Psoas muscle (tissue), 8 donors: Measurements from ENCODE around the gene POSTN. TPM values are rescaled to one million over a fixed set of nuclear protein-coding genes. Genes with fewer than 3 reads are reported as not detected.

ENCODE experiments used
- ATAC-seq, 4 donors: fragments of 200-7000 bp; cut with Tn5 transposase; one replicate each; pipeline ENCODE4 v1.9.1; 2020; ENCODE audit warnings: moderate library complexity in 3 of 4, mild to moderate bottlenecking in 2 of 4
- DNase-seq, 2 donors: peaks; one replicate each; pipeline ENCODE4 v3.0.0-alpha.2; 2020
- H3K27ac ChIP-seq: fragments of 200-600 bp; one replicate; pipeline ENCODE4 v1.8.0; 2022
- H3K27me3 ChIP-seq, 3 donors: fragments of 200-600 bp in 1 of 3; one replicate each; pipeline versions ENCODE4 v1.6.1 to v1.8.0; 2013 to 2022; ENCODE audit warnings: low read length in 2 of 3, mild to moderate bottlenecking in 2 of 3, moderate library complexity in 1 of 3; ENCODE audit not compliant: insufficient read depth in 3 of 3
- H3K36me3 ChIP-seq, 2 donors: fragments of 200-600 bp in 1 of 2; one replicate each; pipeline versions ENCODE4 v1.6.1 to v1.8.0; 2013 to 2022; ENCODE audit warnings: low read depth in 1 of 2, mild to moderate bottlenecking in 1 of 2, moderate library complexity in 1 of 2; ENCODE audit not compliant: insufficient read depth in 1 of 2
- H3K4me1 ChIP-seq: fragments of 200-600 bp; one replicate; pipeline ENCODE4 v1.8.0; 2022
- H3K4me3 ChIP-seq: fragments of 200-600 bp; one replicate; pipeline ENCODE4 v1.8.0; 2022; ENCODE audit warnings: mild to moderate bottlenecking
- H3K9me3 ChIP-seq: fragments of 200-600 bp; one replicate; pipeline ENCODE4 v1.8.0; 2022
- WGBS, 3 donors: extraction: QIAGEN DNeasy Blood & Tissue Kit; methylation state at CpG; one replicate each; pipeline versions ENCODE4 v1.1.6 to v1.1.7; 2013; 5-methylcytosine and 5-hydroxymethylcytosine counted together
- intact Hi-C, 2 donors: fragments of 100-400 bp; cut with DNase I; formaldehyde crosslinking; loops; one replicate each; pipeline versions ENCODE4 v1.11.0 to v1.14.2; 2022
- polyA plus RNA-seq, 3 donors: library from polyadenylated mRNA; stranded (reverse); fragments of 200-250 nt; gene quantifications; one replicate each; pipeline ENCODE4 v1.2.3, GENCODE V29; 2013
- total RNA-seq, 4 donors: library from RNA; stranded (reverse); fragmentation: NEBNext Ultra II Directional in 2 of 4; extraction: Animal tissue kit (Norgen Biotek cat#: 25700) in 2 of 4; gene quantifications; one replicate each; pipeline versions ENCODE4 v1.2.1 to v1.2.4, GENCODE V29; 2021 to 2023
- TF ChIP-seq, protein P1 (sequence below): fragments of 200-600 bp; IDR thresholded peaks from one replicate; pipeline ENCODE4 v1.8.0; 2022; ENCODE audit warnings: antibody characterized with exemption
- donor health status: healthy with polysubstance abuse.
- donor health status: DM: no; HTN: no; CAD: no; lungs with moderate emphysema.
- donor health status: Bipolar disorder and iron deficiency.
- donor health status: healthy.
- donor health status: DM: yes; HTN: yes; CAD: no.
- donor health status: DM: no; HTN: no; CAD: no.
- donor health status: DM: no; HTN: no; CAD: no.
- donor health status: DM: yes; HTN: yes; CAD: no.

POSTN gene
- total and polyA plus RNA-seq, 7 donors = 3.1 to 11.8 (median 6.1) TPM

DNA sequence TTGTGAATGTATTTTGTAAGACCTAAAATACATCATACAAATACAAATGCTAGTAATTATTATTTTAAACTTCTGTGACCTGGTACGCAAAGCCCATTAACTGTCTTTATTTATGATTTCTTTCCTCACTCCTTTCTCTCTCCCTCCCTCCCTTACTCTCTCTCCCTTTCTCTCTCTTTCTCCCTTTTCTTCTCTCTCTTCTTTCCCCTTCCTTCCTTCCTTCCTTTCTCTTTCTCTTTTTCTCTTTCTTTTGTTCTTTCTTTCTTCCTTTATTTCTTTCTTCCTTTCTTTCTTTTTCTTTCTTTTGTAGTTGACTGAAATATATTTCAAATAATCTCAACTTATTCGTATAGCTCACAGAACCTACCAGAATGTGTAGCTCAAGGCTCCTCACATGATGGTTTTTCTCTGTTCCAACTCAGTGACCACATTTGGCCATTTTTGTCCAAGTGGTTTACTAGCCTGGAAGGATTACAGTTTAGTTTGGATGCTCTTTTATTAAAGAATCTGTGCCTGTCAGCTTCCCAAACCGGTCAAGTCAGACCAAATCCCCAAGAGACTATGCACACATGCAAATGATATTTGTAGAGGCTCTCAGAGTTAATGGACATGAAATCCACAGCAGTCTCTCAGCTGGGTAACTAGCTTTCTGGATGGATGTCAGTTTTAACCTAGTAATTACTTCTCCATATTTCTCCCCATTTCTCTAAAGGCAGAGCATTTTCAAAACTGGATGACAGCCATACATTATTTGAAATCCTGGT is 71.7 kb downstream of the POSTN start:
- TF ChIP-seq, protein P1, sequence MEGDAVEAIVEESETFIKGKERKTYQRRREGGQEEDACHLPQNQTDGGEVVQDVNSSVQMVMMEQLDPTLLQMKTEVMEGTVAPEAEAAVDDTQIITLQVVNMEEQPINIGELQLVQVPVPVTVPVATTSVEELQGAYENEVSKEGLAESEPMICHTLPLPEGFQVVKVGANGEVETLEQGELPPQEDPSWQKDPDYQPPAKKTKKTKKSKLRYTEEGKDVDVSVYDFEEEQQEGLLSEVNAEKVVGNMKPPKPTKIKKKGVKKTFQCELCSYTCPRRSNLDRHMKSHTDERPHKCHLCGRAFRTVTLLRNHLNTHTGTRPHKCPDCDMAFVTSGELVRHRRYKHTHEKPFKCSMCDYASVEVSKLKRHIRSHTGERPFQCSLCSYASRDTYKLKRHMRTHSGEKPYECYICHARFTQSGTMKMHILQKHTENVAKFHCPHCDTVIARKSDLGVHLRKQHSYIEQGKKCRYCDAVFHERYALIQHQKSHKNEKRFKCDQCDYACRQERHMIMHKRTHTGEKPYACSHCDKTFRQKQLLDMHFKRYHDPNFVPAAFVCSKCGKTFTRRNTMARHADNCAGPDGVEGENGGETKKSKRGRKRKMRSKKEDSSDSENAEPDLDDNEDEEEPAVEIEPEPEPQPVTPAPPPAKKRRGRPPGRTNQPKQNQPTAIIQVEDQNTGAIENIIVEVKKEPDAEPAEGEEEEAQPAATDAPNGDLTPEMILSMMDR = no peak
- Histone ChIP-seq H3K4me3 (no peak overlapping the region), H3K27me3 (no peaks in the 10 kb centered on the region), H3K27ac (no peak overlapping the region), H3K9me3 (peaks cover 5% of the 10 kb centered on the region), H3K4me1 (no peaks in the 10 kb centered on the region), H3K36me3 (no peaks in the 10 kb centered on the region)
- ATAC-seq (no peak), DNase-seq (no peak)
- intact Hi-C loops = no loop called here
- 49 to 53% (median 53%) methylated on average over 3 of the region's 3 CpGs for WGBS, 3 donors

DNA sequence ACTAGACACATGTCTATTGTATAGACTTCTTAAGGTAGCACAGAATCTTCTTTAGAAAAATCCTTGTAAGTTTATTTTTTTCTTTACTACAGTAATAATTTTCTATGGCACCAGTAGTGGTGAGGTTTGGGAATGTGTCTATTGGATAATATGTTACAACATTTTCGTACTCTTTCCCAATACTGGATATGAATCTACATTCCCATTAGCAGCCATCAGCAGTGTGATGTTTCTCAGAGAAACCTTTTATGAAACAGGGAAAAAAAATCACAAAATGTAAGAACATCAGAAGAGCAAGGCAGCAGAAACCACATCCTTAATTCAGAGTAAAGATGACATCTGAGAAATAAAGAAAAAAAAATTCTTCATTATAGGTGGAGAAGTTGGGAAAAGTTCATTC is 83.3 kb downstream of the POSTN start:
- no peaks in the 10 kb centered on the region for H3K4me1 ChIP-seq
- TF ChIP-seq, protein P1 = no peak
- H3K27me3 ChIP-seq = no peaks in the 10 kb centered on the region
- H3K36me3 ChIP-seq = no peaks in the 10 kb centered on the region
- DNase-seq (no peak), ATAC-seq (no peak)
- H3K4me3 ChIP-seq = no peak overlapping the region
- no peak overlapping the region for H3K27ac ChIP-seq
- no peaks in the 10 kb centered on the region for H3K9me3 ChIP-seq
- WGBS, 3 donors = 88 to 97% (median 91%) methylated on average over 1 of the region's 1 CpG
- intact Hi-C loops = no loop called here
